PFSK-1 (cell line): ENCODE data around the gene PDZD2.

Source experiments
- FOXP2 ChIP-seq: optimal IDR thresholded peaks from 2 replicates; pipeline ENCODE3; 2011; ENCODE audit warnings: borderline replicate concordance, control low read depth, inconsistent platforms; ENCODE audit not compliant: insufficient read depth; ENCODE audit errors: extremely low read length, extremely low read depth
- POLR2AphosphoS5 ChIP-seq: IDR thresholded peaks from 2 replicates; pipeline ENCODE4 v1.6.1; 2012; ENCODE audit warnings: low read depth, mild to moderate bottlenecking, control low read depth, low read length, moderate library complexity
- SIN3A ChIP-seq: IDR thresholded peaks from 2 replicates; pipeline ENCODE4 v1.6.1; 2012; ENCODE audit warnings: mild to moderate bottlenecking, low read length, moderate library complexity, borderline replicate concordance; ENCODE audit not compliant: insufficient read depth
- TAF1 ChIP-seq: IDR thresholded peaks from 2 replicates; pipeline ENCODE4 v1.6.1; 2012; ENCODE audit warnings: low read length, control low read depth, borderline replicate concordance; ENCODE audit not compliant: insufficient read depth
- TF ChIP-seq, protein P1 (sequence below), 2 experiments: IDR thresholded peaks; 2 replicates each; pipeline versions ENCODE4 v1.6.1 to v1.8.0; 2011 to 2012; ENCODE audit warnings: low read depth in 2 of 2, low read length in 2 of 2, control low read depth in 1 of 2, inconsistent platforms in 1 of 2, mild to moderate bottlenecking in 1 of 2, moderate library complexity in 1 of 2; ENCODE audit not compliant: insufficient read depth in 1 of 2

PDZD2 gene

DNA sequence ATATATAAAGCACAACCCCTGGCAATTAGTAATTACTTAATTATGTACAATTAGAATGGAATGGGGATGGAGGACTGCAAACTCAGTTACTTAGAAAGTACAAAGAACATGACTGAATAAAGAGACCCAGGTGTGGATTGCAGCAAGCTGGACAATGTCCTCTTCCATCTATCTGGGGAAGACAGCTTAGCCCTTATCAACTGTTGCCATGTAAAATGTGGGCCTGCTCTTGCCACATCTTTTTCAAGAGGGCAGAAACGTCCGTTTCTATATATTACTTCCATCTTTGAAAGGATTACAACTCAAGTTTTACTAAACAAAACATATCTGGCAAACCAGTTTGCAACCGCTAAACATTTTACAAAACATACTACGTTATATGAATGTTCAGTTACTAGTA, 509.0 kb downstream of the PDZD2 start:
- no peak for TF ChIP-seq FOXP2
- no peak for TF ChIP-seq TAF1
- TF ChIP-seq POLR2AphosphoS5, result no peak
- TF ChIP-seq SIN3A, result no peak
- TF ChIP-seq, protein P1, sequence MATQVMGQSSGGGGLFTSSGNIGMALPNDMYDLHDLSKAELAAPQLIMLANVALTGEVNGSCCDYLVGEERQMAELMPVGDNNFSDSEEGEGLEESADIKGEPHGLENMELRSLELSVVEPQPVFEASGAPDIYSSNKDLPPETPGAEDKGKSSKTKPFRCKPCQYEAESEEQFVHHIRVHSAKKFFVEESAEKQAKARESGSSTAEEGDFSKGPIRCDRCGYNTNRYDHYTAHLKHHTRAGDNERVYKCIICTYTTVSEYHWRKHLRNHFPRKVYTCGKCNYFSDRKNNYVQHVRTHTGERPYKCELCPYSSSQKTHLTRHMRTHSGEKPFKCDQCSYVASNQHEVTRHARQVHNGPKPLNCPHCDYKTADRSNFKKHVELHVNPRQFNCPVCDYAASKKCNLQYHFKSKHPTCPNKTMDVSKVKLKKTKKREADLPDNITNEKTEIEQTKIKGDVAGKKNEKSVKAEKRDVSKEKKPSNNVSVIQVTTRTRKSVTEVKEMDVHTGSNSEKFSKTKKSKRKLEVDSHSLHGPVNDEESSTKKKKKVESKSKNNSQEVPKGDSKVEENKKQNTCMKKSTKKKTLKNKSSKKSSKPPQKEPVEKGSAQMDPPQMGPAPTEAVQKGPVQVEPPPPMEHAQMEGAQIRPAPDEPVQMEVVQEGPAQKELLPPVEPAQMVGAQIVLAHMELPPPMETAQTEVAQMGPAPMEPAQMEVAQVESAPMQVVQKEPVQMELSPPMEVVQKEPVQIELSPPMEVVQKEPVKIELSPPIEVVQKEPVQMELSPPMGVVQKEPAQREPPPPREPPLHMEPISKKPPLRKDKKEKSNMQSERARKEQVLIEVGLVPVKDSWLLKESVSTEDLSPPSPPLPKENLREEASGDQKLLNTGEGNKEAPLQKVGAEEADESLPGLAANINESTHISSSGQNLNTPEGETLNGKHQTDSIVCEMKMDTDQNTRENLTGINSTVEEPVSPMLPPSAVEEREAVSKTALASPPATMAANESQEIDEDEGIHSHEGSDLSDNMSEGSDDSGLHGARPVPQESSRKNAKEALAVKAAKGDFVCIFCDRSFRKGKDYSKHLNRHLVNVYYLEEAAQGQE (IDR thresholded peaks at IDR 0.05; ENCODE audit: insufficient read depth in 1 of 2, low read depth in 2 of 2, low read length in 2 of 2), result no peak

DNA sequence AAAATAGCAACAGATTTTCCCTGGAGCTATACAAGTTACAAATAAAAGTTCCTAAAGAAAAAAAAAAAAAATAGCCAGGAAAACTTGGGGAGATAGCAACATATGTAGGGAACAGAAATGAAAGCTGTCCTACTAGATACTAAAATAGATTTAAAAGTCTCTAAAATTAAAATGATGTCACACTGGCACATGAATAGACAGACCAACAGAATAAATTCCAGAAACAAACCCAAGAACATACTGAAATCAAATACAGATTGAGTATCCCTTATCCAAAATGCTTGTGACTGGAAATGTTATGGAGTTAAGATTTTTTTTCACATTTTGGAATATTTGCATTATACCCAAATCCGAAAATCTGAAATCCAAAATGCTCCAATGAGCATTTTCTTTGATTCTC, 511.4 kb downstream of the PDZD2 start:
- no peak for TF ChIP-seq POLR2AphosphoS5
- no peak for TF ChIP-seq SIN3A
- TF ChIP-seq FOXP2, result no peak
- TF ChIP-seq, protein P1 (IDR thresholded peaks at IDR 0.05; ENCODE audit: insufficient read depth in 1 of 2, low read depth in 2 of 2, low read length in 2 of 2), result no peak
- TF ChIP-seq TAF1, result no peak

DNA sequence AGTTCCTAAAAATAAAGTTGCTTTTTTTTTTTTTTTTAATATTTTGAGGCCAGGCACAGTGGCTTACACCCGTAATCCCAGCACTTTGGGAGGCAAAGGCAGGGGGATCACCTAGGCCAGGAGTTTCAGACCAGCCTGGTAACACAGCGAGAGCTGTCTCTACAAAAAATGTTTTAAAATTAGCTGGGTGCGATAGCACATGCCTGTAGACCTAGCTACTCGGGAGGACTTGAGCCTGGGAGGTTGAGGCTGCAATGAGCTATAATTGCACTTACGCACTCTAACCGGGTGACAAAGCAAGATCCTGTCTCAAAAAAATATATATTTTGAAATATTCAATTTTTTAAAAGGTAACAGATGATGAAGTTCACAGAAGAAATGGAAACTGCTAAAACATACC, 512.3 kb downstream of the PDZD2 start:
- TF ChIP-seq FOXP2 (no peak), TAF1 (no peak)
- TF ChIP-seq, protein P1 (IDR thresholded peaks at IDR 0.05; ENCODE audit: insufficient read depth in 1 of 2, low read depth in 2 of 2, low read length in 2 of 2), result no peak

DNA sequence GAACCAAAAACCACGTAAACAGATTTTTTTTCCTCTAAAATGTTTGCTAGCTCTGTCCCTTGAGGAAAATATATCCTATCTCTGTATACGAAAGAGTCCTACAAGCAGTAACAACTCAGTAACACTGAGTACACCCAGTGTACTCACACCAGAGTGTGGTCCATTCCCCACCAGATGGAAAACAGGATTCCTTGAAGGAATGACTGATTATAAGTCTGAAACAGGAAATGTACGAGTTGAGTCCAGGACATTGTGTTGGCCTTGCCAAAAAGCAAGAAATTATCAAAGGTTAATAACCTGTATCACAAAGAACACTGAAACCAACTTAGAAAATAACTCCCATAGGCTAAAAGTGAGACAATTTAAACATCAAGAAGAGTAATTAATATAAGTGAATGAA, 514.8 kb downstream of the PDZD2 start:
- no peak for TF ChIP-seq TAF1
- TF ChIP-seq SIN3A, result no peak
- TF ChIP-seq, protein P1 (IDR thresholded peaks at IDR 0.05; ENCODE audit: insufficient read depth in 1 of 2, low read depth in 2 of 2, low read length in 2 of 2), result no peak
- TF ChIP-seq FOXP2, result no peak
- no peak for TF ChIP-seq POLR2AphosphoS5

DNA sequence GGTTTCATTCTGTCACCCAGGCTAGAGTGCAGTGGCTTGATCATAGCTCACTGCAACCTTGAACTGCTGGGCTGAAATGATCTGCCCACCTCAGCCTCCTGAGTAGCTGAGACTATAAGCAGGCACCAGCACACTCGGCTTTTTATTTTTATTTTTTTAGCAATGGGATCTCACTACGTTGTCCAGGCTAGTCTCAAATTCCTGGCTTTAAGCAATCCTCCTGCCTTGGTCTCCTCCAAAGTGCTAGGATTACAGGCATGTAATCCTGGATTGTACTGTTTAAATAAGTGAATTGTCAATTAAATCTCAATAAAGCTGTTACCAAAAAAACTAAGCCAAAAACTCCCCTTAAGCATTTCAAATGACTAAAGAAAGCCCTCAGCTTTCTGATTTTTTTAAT, 516.3 kb downstream of the PDZD2 start:
- TF ChIP-seq TAF1 (no peak), SIN3A (no peak), FOXP2 (no peak), POLR2AphosphoS5 (no peak)
- TF ChIP-seq, protein P1 (IDR thresholded peaks at IDR 0.05; ENCODE audit: insufficient read depth in 1 of 2, low read depth in 2 of 2, low read length in 2 of 2), result no peak
